AG09319 (cell line): ENCODE data around the gene CELF6.

Experiments
- DNase-seq: peaks from one replicate; pipeline ENCODE4 v3.0.0-alpha.2; 2010; ENCODE audit warnings: low read depth; ENCODE audit errors: extremely low read depth
- TF ChIP-seq, protein P1 (sequence below): IDR thresholded peaks from 2 replicates; pipeline ENCODE4 v1.5.1; 2011; ENCODE audit warnings: low read depth, mild to moderate bottlenecking, inconsistent platforms, low read length, moderate library complexity

Gene CELF6

DNA sequence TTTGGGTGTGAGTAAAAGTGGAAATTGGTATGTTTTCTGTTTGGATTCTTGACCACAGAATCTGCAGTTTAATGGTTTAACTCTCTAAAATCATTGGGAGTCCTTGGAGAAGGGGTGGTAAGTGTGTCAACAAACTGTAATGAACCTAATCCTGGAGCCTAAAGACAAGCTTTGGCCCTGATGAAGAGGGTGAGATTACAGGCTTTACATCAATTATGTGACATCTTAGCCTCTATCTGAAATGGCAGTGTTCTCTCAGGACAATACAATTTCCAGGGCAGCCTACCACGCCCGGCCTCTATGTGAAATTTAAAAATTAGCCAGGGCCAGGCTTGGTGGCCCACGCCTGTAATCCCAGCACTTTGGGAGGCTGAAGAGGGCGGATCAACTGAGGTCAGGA, 84.7 kb downstream of the CELF6 start:
- TF ChIP-seq, protein P1, sequence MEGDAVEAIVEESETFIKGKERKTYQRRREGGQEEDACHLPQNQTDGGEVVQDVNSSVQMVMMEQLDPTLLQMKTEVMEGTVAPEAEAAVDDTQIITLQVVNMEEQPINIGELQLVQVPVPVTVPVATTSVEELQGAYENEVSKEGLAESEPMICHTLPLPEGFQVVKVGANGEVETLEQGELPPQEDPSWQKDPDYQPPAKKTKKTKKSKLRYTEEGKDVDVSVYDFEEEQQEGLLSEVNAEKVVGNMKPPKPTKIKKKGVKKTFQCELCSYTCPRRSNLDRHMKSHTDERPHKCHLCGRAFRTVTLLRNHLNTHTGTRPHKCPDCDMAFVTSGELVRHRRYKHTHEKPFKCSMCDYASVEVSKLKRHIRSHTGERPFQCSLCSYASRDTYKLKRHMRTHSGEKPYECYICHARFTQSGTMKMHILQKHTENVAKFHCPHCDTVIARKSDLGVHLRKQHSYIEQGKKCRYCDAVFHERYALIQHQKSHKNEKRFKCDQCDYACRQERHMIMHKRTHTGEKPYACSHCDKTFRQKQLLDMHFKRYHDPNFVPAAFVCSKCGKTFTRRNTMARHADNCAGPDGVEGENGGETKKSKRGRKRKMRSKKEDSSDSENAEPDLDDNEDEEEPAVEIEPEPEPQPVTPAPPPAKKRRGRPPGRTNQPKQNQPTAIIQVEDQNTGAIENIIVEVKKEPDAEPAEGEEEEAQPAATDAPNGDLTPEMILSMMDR: no peak

More for the DNA sequence above, 84.7 kb downstream of the CELF6 start:
- DNase-seq: no peak
